Vagina (tissue), 2 donors: ENCODE data around the gene LAG3.

Experiments
- CTCF ChIP-seq, 3 experiments: fragments of 450-650 bp in 2 of 3; fragments of 200-600 bp in 1 of 3; sonication (generic) in 1 of 3; IDR thresholded peaks; one replicate each; pipeline ENCODE4 v1.5.1; 2017 to 2019; ENCODE audit warnings: antibody characterized with exemption in 3 of 3, mild to moderate bottlenecking in 2 of 3, moderate library complexity in 2 of 3
- POLR2A ChIP-seq, 2 donors: fragments of 450-650 bp; IDR thresholded peaks; one replicate each; pipeline ENCODE4 v1.6.1; 2017; ENCODE audit warnings: antibody characterized with exemption in 2 of 2, mild to moderate bottlenecking in 2 of 2, moderate library complexity in 2 of 2

GRCh38 chr12:6759741-6760140 lies 12.6 kb upstream of the LAG3 start:
- no peak for TF ChIP-seq POLR2A (IDR thresholded peaks at IDR 0.05)
- no peak for TF ChIP-seq CTCF (IDR thresholded peaks at IDR 0.05)
